Measurements from ENCODE around the gene GLB1L. TPM values are rescaled to one million over a fixed set of nuclear protein-coding genes. Genes with fewer than 3 reads are reported as not detected.

GLB1L gene
- total and polyA plus RNA-seq, 2 experiments from 2014 or later: 6.6 to 9.6 TPM

GRCh38 chr2:219285373-219285735 lies 40.1 kb upstream of the GLB1L start:
- H2AFZ ChIP-seq: no peak overlapping the region
- 95% methylated on average over 12 of the region's 12 CpGs for WGBS (ENCODE audit: low lambda C conversion rate, missing lambda C conversion rate)
- H3K4me2 ChIP-seq: no peak overlapping the region
- no peak for DNase-seq (ENCODE audit: low spot score)
- H3K27me3 ChIP-seq: no peaks in the 10 kb centered on the region
- peaks cover 3% of the 10 kb centered on the region for H3K79me2 ChIP-seq
- H3K9me2 ChIP-seq (replicated peaks; ENCODE audit: insufficient read depth): no peaks in the 10 kb centered on the region
- no peaks in the 10 kb centered on the region for H3K4me1 ChIP-seq (ENCODE audit: insufficient read depth)
- H3K4me3 ChIP-seq: no peak overlapping the region
- H4K20me1 ChIP-seq (ENCODE audit: insufficient read depth, poor library complexity, severe bottlenecking): no peaks in the 10 kb centered on the region
- H3K27ac ChIP-seq: no peak overlapping the region
- H3K36me3 ChIP-seq (replicated peaks; ENCODE audit: insufficient read depth, low read depth): no peaks in the 10 kb centered on the region
- TF ChIP-seq CTCF (IDR thresholded peaks at IDR 0.05; ENCODE audit: poor library complexity) (no peak), EZH2phosphoT487 (IDR thresholded peaks at IDR 0.05; ENCODE audit: low read depth, severe bottlenecking, unreplicated experiment) (no peak), EZH2 (IDR thresholded peaks at IDR 0.05; ENCODE audit: borderline replicate concordance) (no peak)
- no peaks in the 10 kb centered on the region for H3K9me3 ChIP-seq (ENCODE audit: low read depth)

GRCh38 chr2:219284501-219285372 lies 39.5 kb upstream of the GLB1L start:
- DNase-seq (ENCODE audit: low spot score): no peak
- Histone ChIP-seq H3K27ac (no peak overlapping the region), H2AFZ (no peak overlapping the region), H3K4me2 (no peak overlapping the region), H3K4me1 (ENCODE audit: insufficient read depth) (peaks cover 4% of the 10 kb centered on the region), H3K9me2 (replicated peaks; ENCODE audit: insufficient read depth) (no peaks in the 10 kb centered on the region), H3K4me3 (no peak overlapping the region), H3K79me2 (peaks cover 4% of the 10 kb centered on the region), H3K36me3 (replicated peaks; ENCODE audit: insufficient read depth, low read depth) (no peaks in the 10 kb centered on the region), H4K20me1 (ENCODE audit: insufficient read depth, poor library complexity, severe bottlenecking) (no peaks in the 10 kb centered on the region), H3K27me3 (no peaks in the 10 kb centered on the region), H3K9me3 (ENCODE audit: low read depth) (no peaks in the 10 kb centered on the region)
- TF ChIP-seq EZH2phosphoT487 (IDR thresholded peaks at IDR 0.05; ENCODE audit: low read depth, severe bottlenecking, unreplicated experiment) (no peak), EZH2 (IDR thresholded peaks at IDR 0.05; ENCODE audit: borderline replicate concordance) (no peak), CTCF (IDR thresholded peaks at IDR 0.05; ENCODE audit: poor library complexity) (no peak)
- 97% methylated on average over 16 of the region's 16 CpGs for WGBS (ENCODE audit: low lambda C conversion rate, missing lambda C conversion rate)

DNA sequence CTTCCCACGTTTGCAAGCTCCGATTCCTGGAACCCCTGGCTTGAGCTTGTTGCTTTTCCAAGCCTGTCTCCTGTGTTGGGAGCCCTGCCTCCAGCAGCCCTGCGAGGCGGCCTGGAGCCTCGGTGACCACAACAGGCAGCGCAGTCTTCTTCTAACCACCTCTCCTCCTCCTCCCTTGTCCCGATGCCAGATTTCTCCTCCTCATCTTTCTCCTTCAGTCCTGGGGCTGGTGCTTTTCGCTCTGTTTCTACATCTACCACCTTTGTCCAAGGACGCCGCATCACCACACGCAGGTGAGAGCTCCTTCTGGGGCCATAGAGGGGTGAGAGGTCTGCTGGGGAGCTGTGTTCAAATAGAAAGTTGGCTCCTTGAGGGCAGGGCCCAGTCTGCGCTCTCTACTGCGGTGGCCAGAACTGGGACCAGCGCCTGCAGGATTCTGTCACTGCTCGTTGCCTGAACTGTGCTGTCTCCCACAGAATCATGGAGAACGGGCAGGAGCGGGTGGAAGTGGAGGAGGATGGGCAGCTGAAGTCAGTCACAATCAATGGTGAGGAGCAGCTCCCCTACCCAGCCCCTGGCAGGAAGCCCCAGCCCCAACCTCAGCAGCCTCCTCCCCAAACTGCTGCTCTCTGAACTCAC lies 37.8 kb upstream of the GLB1L start:
- WGBS (ENCODE audit: low lambda C conversion rate, missing lambda C conversion rate): 96% methylated on average over 17 of the region's 17 CpGs
- no peak for TF ChIP-seq CTCF (IDR thresholded peaks at IDR 0.05; ENCODE audit: poor library complexity)
- no peak for TF ChIP-seq EZH2 (IDR thresholded peaks at IDR 0.05; ENCODE audit: borderline replicate concordance)
- TF ChIP-seq EZH2phosphoT487 (IDR thresholded peaks at IDR 0.05; ENCODE audit: low read depth, severe bottlenecking, unreplicated experiment): no peak
- no peak overlapping the region for H3K4me2 ChIP-seq
- H3K79me2 ChIP-seq: peaks cover 4% of the 10 kb centered on the region
- H2AFZ ChIP-seq: no peak overlapping the region
- H3K9me2 ChIP-seq (replicated peaks; ENCODE audit: insufficient read depth): no peaks in the 10 kb centered on the region
- no peak overlapping the region for H3K4me3 ChIP-seq
- DNase-seq (ENCODE audit: low spot score): no peak
- no peaks in the 10 kb centered on the region for H3K27me3 ChIP-seq
- H3K27ac ChIP-seq: no peak overlapping the region
- no peaks in the 10 kb centered on the region for H3K9me3 ChIP-seq (ENCODE audit: low read depth)
- no peaks in the 10 kb centered on the region for H3K36me3 ChIP-seq (replicated peaks; ENCODE audit: insufficient read depth, low read depth)
- peaks cover 11% of the 10 kb centered on the region for H3K4me1 ChIP-seq (ENCODE audit: insufficient read depth)
- no peaks in the 10 kb centered on the region for H4K20me1 ChIP-seq (ENCODE audit: insufficient read depth, poor library complexity, severe bottlenecking)

All from hepatocyte (in vitro differentiated cells).